Measurements from ENCODE around the gene THRB. TPM values are rescaled to one million over a fixed set of nuclear protein-coding genes. Genes with fewer than 3 reads are reported as not detected.

The THRB gene
- total RNA-seq, 1 donor from 2014 or later, result not detected

DNA sequence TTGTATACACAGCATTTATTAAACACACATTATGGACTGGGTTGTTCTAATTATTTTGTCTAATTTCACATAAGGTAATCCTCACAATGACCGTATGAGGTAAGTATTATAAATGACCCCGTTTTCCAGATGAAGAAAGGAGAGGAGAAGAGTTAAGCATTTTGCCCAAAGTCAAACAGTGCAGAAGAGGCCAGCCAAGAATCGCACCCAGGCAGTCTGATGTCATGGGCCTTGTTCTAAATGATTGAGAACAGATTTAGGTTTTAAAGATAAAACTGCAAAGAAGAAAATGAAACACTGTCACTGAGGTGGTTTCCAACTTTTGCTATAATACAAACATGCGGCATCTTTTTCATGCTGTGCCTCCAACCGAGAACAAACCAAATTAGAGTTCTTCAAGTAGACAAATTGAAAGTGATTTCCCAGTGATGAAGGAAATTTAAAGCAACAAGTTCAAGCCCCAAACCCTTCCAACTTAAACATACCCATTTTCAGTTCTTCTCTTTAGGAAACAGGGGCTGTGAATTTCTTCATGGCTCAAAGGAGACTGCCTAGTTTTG lies 155.3 kb downstream of the THRB start:
- Mint-ChIP-seq H3K9me3 (no peaks in the 10 kb centered on the region), H3K27ac (no peak overlapping the region), H3K36me3 (ENCODE audit: low read depth) (no peaks in the 10 kb centered on the region), H3K4me1 (no peaks in the 10 kb centered on the region), H3K27me3 (no peaks in the 10 kb centered on the region), H3K4me3 (no peak overlapping the region)
- no peak for DNase-seq
- intact Hi-C loops (cut with micrococcal nuclease), result no loop called here

- intact Hi-C loops (cut with micrococcal nuclease), result no loop called here
- Mint-ChIP-seq H3K27me3 (no peaks in the 10 kb centered on the region), H3K4me1 (no peaks in the 10 kb centered on the region), H3K4me3 (no peak overlapping the region), H3K27ac (no peak overlapping the region), H3K36me3 (ENCODE audit: low read depth) (no peaks in the 10 kb centered on the region), H3K9me3 (no peaks in the 10 kb centered on the region)
- no peak for DNase-seq
Measured at GRCh38 chr3:24338409-24339130, 156.1 kb downstream of the THRB start.

DNA sequence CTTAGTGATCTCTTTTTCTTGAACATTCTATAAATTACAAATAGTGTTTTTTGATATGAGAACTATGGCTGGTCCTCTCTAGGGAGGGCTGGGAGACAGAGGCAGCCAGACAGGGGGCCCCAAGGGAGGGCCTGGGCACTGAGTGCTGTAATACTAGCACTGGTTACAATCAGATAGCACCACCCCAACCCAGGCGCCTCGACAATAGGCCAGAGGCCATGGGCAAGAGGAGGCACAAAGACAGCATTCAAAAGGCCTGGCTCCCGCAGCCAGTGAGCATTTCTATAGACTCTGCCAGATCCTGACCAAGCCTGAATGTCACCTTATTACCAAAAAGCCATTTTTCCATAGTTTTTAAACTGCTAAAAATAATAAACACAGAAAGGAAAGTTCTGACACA lies 158.5 kb downstream of the THRB start:
- Mint-ChIP-seq H3K36me3 (ENCODE audit: low read depth) (no peaks in the 10 kb centered on the region), H3K4me1 (no peaks in the 10 kb centered on the region), H3K27ac (no peak overlapping the region), H3K9me3 (no peaks in the 10 kb centered on the region), H3K27me3 (no peaks in the 10 kb centered on the region), H3K4me3 (no peak overlapping the region)
- intact Hi-C loops (cut with micrococcal nuclease), result no loop called here
- no peak for DNase-seq

DNA sequence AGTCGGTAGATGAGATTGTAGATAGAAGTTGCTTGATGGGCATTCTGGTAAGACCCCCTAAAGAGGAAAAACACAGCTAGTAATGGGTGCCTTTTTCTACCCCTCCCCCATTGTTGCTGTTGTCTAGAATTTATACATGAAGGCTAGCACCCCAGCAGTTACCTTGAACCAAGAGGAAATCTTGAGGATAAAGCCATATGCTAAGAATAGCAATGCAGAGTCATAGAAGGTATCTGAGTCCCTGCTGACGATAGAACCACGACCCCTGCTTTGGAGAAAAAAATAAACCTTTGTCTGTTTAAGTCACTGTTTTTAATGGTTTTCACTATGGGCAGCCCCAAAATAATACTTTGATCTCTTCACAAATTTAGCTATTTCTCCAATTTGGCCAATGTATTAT lies 162.6 kb downstream of the THRB start:
- no peak overlapping the region for H3K27ac Mint-ChIP-seq
- H3K36me3 Mint-ChIP-seq (ENCODE audit: low read depth), result no peaks in the 10 kb centered on the region
- intact Hi-C loops (cut with micrococcal nuclease), result no loop called here
- no peaks in the 10 kb centered on the region for H3K27me3 Mint-ChIP-seq
- no peaks in the 10 kb centered on the region for H3K9me3 Mint-ChIP-seq
- H3K4me3 Mint-ChIP-seq, result no peak overlapping the region
- no peaks in the 10 kb centered on the region for H3K4me1 Mint-ChIP-seq
- DNase-seq, result no peak

DNA sequence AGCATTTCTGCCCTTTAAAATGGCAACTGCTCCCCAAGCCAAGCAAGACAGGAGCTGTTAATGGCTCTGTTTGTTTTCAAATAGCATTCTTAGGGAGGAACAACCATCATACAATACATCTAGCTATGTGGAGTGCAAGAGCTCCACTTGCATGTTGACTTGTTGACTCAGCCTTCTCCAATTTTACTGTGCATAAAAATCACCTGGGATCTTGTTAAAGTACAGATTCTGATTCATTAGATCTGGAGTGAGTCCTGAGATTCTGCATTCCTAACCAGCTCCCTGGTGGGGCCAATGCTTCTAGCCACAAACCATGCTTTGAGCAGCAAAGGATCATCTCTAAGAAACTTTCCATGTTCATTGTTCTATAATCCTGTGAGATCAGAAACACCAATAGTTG lies 171.4 kb downstream of the THRB start:
- intact Hi-C loops (cut with micrococcal nuclease), result no loop called here
- H3K9me3 Mint-ChIP-seq, result no peaks in the 10 kb centered on the region
- no peaks in the 10 kb centered on the region for H3K4me1 Mint-ChIP-seq
- H3K4me3 Mint-ChIP-seq, result no peak overlapping the region
- no peak overlapping the region for H3K27ac Mint-ChIP-seq
- H3K36me3 Mint-ChIP-seq (ENCODE audit: low read depth), result no peaks in the 10 kb centered on the region
- H3K27me3 Mint-ChIP-seq, result no peaks in the 10 kb centered on the region
- DNase-seq, result no peak

DNA sequence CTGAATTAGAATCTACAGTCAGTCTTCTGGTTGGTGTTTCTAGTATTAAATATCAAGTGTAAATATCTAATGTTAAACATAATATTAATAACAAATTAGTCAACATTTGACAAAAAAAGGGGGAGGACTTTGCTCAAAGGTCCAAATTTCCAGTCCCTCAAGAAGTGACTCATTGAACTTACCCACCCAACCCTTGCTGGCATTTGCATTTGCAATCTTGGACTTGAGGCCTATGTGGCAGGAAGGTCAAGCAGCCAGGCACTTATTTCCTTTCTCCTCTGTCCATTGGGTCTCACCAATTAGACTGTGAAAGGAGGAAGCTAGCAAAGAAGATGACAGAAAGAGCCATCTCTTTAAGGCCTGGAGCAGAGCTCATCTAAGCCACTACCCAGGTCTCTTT lies 174.0 kb downstream of the THRB start:
- Mint-ChIP-seq H3K4me1 (no peaks in the 10 kb centered on the region), H3K9me3 (no peaks in the 10 kb centered on the region), H3K4me3 (no peak overlapping the region)

GRCh38 chr3:24318677-24319287 lies 175.9 kb downstream of the THRB start:
- no peaks in the 10 kb centered on the region for H3K4me1 Mint-ChIP-seq
- DNase-seq, result no peak
- no peaks in the 10 kb centered on the region for H3K36me3 Mint-ChIP-seq (ENCODE audit: low read depth)
- H3K9me3 Mint-ChIP-seq, result no peaks in the 10 kb centered on the region
- H3K27ac Mint-ChIP-seq, result no peak overlapping the region
- intact Hi-C loops (cut with micrococcal nuclease), result no loop called here
- no peak overlapping the region for H3K4me3 Mint-ChIP-seq
- no peaks in the 10 kb centered on the region for H3K27me3 Mint-ChIP-seq

More for the DNA sequence above, 174.0 kb downstream of the THRB start:
- no peak for DNase-seq
- no peaks in the 10 kb centered on the region for H3K36me3 Mint-ChIP-seq (ENCODE audit: low read depth)
- no peak overlapping the region for H3K27ac Mint-ChIP-seq
- intact Hi-C loops (cut with micrococcal nuclease), result no loop called here
- H3K27me3 Mint-ChIP-seq, result no peaks in the 10 kb centered on the region

GRCh38 chr3:24316887-24317383 lies 177.7 kb downstream of the THRB start:
- no peaks in the 10 kb centered on the region for H3K9me3 Mint-ChIP-seq
- no peaks in the 10 kb centered on the region for H3K27me3 Mint-ChIP-seq
- no peak overlapping the region for H3K4me3 Mint-ChIP-seq
- no peak for DNase-seq
- no peaks in the 10 kb centered on the region for H3K4me1 Mint-ChIP-seq
- no peaks in the 10 kb centered on the region for H3K36me3 Mint-ChIP-seq (ENCODE audit: low read depth)
- H3K27ac Mint-ChIP-seq, result no peak overlapping the region
- intact Hi-C loops (cut with micrococcal nuclease), result no loop called here

DNA sequence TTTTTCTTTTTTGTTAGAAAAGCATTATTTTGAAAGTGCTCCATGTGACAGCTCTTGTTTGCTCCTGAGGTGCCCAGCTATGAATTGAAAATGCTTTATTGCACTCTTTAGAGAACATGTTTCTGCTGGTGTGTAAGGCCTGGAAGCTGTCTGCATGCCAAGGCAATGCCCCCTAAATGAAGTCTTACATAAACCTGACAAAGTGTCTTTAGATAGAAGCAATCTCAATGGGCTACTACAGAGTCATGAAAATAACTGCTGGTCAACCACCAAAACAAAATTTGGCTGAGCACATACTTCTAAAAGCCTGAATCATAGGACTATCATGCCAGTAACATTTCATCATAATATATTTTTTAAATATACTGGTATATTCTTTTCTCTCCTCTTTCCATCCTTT lies 178.7 kb downstream of the THRB start:
- Mint-ChIP-seq H3K27ac (no peak overlapping the region), H3K27me3 (no peaks in the 10 kb centered on the region), H3K4me3 (no peak overlapping the region), H3K4me1 (no peaks in the 10 kb centered on the region), H3K36me3 (ENCODE audit: low read depth) (no peaks in the 10 kb centered on the region), H3K9me3 (no peaks in the 10 kb centered on the region)
- DNase-seq, result no peak
- intact Hi-C loops (cut with micrococcal nuclease), result no loop called here

- Mint-ChIP-seq H3K27me3 (no peaks in the 10 kb centered on the region), H3K36me3 (ENCODE audit: low read depth) (no peaks in the 10 kb centered on the region), H3K9me3 (no peaks in the 10 kb centered on the region), H3K4me1 (no peaks in the 10 kb centered on the region), H3K4me3 (no peak overlapping the region), H3K27ac (no peak overlapping the region)
- intact Hi-C loops (cut with micrococcal nuclease), result no loop called here
- no peak for DNase-seq
Measured at GRCh38 chr3:24315356-24315755, 179.3 kb downstream of the THRB start.

- no peak overlapping the region for H3K4me3 Mint-ChIP-seq
- no peak overlapping the region for H3K27ac Mint-ChIP-seq
- DNase-seq, result no peak
- no peaks in the 10 kb centered on the region for H3K9me3 Mint-ChIP-seq
- H3K36me3 Mint-ChIP-seq (ENCODE audit: low read depth), result no peaks in the 10 kb centered on the region
- intact Hi-C loops (cut with micrococcal nuclease), result no loop called here
- H3K4me1 Mint-ChIP-seq, result no peaks in the 10 kb centered on the region
- no peaks in the 10 kb centered on the region for H3K27me3 Mint-ChIP-seq
Measured at GRCh38 chr3:24311881-24312280, 182.8 kb downstream of the THRB start.

GRCh38 chr3:24310887-24311286 lies 183.8 kb downstream of the THRB start:
- Mint-ChIP-seq H3K27me3 (no peaks in the 10 kb centered on the region), H3K9me3 (no peaks in the 10 kb centered on the region), H3K27ac (no peak overlapping the region)

DNA sequence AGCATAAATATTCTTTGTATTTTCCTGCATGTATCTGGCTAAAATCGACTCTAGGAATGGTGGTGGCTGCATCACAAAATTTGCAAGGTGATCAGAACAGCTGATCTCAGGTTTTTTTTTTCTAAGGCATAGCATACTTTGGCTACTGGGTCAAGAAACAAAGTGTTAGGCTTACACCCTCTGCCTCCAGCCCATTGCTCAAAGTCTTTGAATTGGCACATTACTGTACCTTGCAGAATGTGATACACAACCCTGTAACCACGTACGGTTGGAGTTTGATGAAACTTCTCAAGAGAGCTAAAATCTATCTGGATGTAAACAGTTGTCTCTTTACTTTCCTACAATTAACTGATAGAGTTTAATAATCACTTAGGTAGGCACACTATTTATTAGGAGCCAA lies 188.1 kb downstream of the THRB start:
- H3K27ac Mint-ChIP-seq, result no peak overlapping the region
- intact Hi-C loops (cut with micrococcal nuclease), result no loop called here
- H3K4me1 Mint-ChIP-seq, result no peaks in the 10 kb centered on the region
- no peaks in the 10 kb centered on the region for H3K9me3 Mint-ChIP-seq
- H3K27me3 Mint-ChIP-seq, result no peaks in the 10 kb centered on the region
- no peak for DNase-seq
- H3K36me3 Mint-ChIP-seq (ENCODE audit: low read depth), result no peaks in the 10 kb centered on the region
- no peak overlapping the region for H3K4me3 Mint-ChIP-seq

More at GRCh38 chr3:24310887-24311286, 183.8 kb downstream of the THRB start:
- no peaks in the 10 kb centered on the region for H3K36me3 Mint-ChIP-seq (ENCODE audit: low read depth)
- intact Hi-C loops (cut with micrococcal nuclease), result no loop called here
- DNase-seq, result no peak
- H3K4me1 Mint-ChIP-seq, result no peaks in the 10 kb centered on the region
- no peak overlapping the region for H3K4me3 Mint-ChIP-seq

DNA sequence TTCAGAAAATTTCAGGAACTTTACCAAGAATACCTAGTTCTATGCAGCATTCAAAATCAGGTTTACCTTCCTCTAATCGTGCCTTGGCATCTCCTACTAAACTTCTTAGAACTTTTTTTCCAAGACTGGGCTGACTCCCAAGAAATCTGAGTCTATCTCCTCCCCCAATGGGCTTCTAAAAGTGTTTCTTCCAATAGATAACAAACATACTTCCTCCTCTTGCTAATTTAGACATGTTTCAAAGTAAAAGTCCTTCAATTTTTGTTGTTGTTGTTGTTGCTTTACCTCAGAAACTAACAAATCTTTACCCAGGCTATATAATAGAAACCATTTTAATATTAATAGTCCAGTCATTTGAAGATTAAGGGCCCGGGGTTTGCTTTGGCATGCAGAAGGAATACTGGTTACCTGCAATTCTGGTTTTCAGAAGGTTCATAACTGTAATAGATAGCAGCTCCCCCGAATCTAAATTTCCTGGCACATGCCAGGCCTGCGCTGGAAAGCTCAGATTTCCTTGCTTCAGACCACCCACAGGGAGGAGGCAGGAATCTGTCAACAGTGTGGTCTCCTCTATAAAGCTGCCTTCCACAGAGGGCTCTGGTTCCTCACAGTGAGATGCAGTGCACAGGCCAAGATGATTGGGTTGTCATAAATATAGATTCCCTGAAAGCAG lies 188.7 kb downstream of the THRB start:
- Mint-ChIP-seq H3K36me3 (ENCODE audit: low read depth) (no peaks in the 10 kb centered on the region), H3K27me3 (no peaks in the 10 kb centered on the region), H3K9me3 (no peaks in the 10 kb centered on the region), H3K4me3 (no peak overlapping the region), H3K27ac (no peak overlapping the region), H3K4me1 (no peaks in the 10 kb centered on the region)
- no peak for DNase-seq
- intact Hi-C loops (cut with micrococcal nuclease), result no loop called here

Data from activated CD4-positive, alpha-beta T cell treated with anti-CD3 and anti-CD28 coated beads, Interleukin-2, amount 10 ng/mL, durations not matched to agents 24 days and 14 days (primary cell).